Right lobe of liver (tissue), 6 donors: ENCODE results near the gene TRMT6. TPM values are rescaled to one million over a fixed set of nuclear protein-coding genes. Genes with fewer than 3 reads are reported as not detected.
A peak's percentile ranks its signal among the peaks of the same experiment; 100 is the strongest.

Experiments
- ATAC-seq, 4 donors: fragments of 200-7000 bp; cut with Tn5 transposase; one replicate each; pipeline ENCODE4 v1.9.1; 2020; ENCODE audit warnings: mild to moderate bottlenecking in 4 of 4, moderate library complexity in 4 of 4
- DNase-seq, 3 donors: peaks; one replicate each; pipeline ENCODE4 v3.0.0-alpha.2; 2020
- H3K27ac ChIP-seq, 3 donors: fragments of 200-600 bp; one replicate each; pipeline ENCODE4 v1.8.0; 2022
- H3K27me3 ChIP-seq, 2 donors: fragments of 200-600 bp; one replicate each; pipeline ENCODE4 v1.8.0; 2022
- H3K36me3 ChIP-seq, 4 donors: fragments of 200-600 bp; sonication (generic) in 1 of 4; one replicate each; pipeline versions ENCODE4 v1.5.1 to v1.8.0; 2017 to 2022; ENCODE audit warnings: control low read depth in 1 of 4
- H3K4me1 ChIP-seq, 4 donors: fragments of 200-600 bp; sonication (generic) in 1 of 4; one replicate each; pipeline versions ENCODE4 v1.5.1 to v1.8.0; 2017 to 2022; ENCODE audit warnings: control low read depth in 1 of 4
- H3K4me3 ChIP-seq, 3 donors: fragments of 200-600 bp; one replicate each; pipeline ENCODE4 v1.8.0; 2022
- H3K9me3 ChIP-seq, 4 donors: fragments of 200-600 bp; sonication (generic) in 1 of 4; one replicate each; pipeline versions ENCODE4 v1.5.1 to v1.8.0; 2017 to 2022; ENCODE audit warnings: control low read depth in 1 of 4
- POLR2A ChIP-seq: fragments of 450-650 bp; IDR thresholded peaks from one replicate; pipeline ENCODE4 v1.6.1; 2017; ENCODE audit warnings: antibody characterized with exemption, mild to moderate bottlenecking
- WGBS: methylation state at CpG from one replicate; pipeline ENCODE4 v1.1.6; 2018; ENCODE audit warnings: low coverage, low lambda C conversion rate; ENCODE audit not compliant: insufficient coverage; ENCODE audit errors: missing lambda C conversion rate; 5-methylcytosine and 5-hydroxymethylcytosine counted together
- intact Hi-C, 2 donors: fragments of 100-400 bp; cut with DNase I; formaldehyde crosslinking; loops; one replicate each; pipeline versions ENCODE4 v1.11.2 to v1.14.1; 2022
- total RNA-seq, 6 experiments: library from RNA; depleted of rRNA in 2 of 6; stranded (reverse); fragments of >200 nt in 2 of 6; fragmentation: NEBNext Ultra II Directional in 3 of 6; extraction: Animal tissue kit (Norgen Biotek cat#: 25700) in 3 of 6; gene quantifications; one replicate each; pipeline versions ENCODE4 v1.1.0 to v1.2.4, GENCODE V29; 2016 to 2023
- TF ChIP-seq, protein P1 (sequence below), 4 donors: fragments of 200-600 bp in 3 of 4; fragments of 450-650 bp in 1 of 4; IDR thresholded peaks; one replicate each; pipeline versions ENCODE4 v1.5.1 to v1.8.0; 2016 to 2022; ENCODE audit warnings: antibody characterized with exemption in 4 of 4, mild to moderate bottlenecking in 2 of 4
- donor health status: DM: no; HTN: yes; CAD: no.
- donor health status: DM: no; HTN: no; CAD: no.
- donor health status: DM: no; HTN: no; CAD: no.
- donor health status: DM: no; HTN: yes; CAD: no.
- donor health status: DM: no; HTN: yes; CAD: no.

Gene TRMT6
- total RNA-seq, 6 experiments from 2014 or later, result 2.8 to 5.8 (median 4.3) TPM

DNA sequence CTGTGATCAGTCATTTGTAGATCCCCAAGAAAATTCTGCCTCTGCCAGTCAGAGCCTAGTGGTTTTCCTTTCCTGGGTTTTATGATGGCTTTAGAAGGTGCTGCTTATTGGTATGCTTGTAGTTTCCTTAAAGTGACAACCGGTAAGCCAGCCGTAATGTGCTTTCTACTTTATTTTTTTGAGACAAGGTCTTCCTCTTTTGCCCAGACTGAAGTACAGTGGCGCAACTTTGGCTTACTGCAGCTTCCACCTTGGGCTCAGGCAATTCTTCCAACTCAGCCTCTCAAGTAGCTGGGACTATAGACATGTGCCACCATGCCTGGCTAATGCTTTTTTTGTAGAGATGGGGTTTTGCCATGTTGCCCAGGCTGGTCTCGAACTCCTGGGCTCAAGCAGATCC lies 23.6 kb upstream of the TRMT6 start:
- intact Hi-C loops, result no loop called here
- Histone ChIP-seq H3K27me3 (no peaks in the 10 kb centered on the region), H3K4me1 (no peaks in the 10 kb centered on the region), H3K4me3 (no peak overlapping the region), H3K27ac (no peak overlapping the region), H3K9me3 (no peaks in the 10 kb centered on the region), H3K36me3 (no peaks in the 10 kb centered on the region)
- TF ChIP-seq, protein P1, sequence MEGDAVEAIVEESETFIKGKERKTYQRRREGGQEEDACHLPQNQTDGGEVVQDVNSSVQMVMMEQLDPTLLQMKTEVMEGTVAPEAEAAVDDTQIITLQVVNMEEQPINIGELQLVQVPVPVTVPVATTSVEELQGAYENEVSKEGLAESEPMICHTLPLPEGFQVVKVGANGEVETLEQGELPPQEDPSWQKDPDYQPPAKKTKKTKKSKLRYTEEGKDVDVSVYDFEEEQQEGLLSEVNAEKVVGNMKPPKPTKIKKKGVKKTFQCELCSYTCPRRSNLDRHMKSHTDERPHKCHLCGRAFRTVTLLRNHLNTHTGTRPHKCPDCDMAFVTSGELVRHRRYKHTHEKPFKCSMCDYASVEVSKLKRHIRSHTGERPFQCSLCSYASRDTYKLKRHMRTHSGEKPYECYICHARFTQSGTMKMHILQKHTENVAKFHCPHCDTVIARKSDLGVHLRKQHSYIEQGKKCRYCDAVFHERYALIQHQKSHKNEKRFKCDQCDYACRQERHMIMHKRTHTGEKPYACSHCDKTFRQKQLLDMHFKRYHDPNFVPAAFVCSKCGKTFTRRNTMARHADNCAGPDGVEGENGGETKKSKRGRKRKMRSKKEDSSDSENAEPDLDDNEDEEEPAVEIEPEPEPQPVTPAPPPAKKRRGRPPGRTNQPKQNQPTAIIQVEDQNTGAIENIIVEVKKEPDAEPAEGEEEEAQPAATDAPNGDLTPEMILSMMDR (IDR thresholded peaks at IDR 0.05), result no peak
- TF ChIP-seq POLR2A, result no peak
- no peak for ATAC-seq
- no peak for DNase-seq
- 69% methylated on average over 3 of the region's 4 CpGs for WGBS

DNA sequence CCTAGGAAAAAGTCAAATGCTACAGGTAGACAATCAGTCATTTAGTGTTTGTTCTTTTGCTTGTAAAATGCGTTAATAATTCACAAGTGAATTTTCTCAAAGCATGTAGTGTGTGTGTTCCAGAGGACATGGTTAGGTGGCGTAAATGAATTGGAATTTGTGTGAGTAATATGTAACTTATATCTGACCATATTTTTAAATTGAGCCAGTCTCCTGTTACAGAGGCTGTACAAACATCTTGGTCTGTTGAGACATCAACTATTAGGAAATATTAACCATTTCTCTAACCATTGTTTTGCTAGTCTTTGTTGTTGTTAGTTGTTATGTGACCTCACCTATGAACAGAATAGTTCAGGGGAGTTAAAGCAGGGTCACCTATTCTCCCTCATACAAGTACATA lies 22.8 kb upstream of the TRMT6 start:
- no peak for TF ChIP-seq POLR2A
- TF ChIP-seq, protein P1 (IDR thresholded peaks at IDR 0.05), result no peak
- H3K4me3 ChIP-seq, result no peak overlapping the region
- H3K27ac ChIP-seq, result no peak overlapping the region
- H3K27me3 ChIP-seq, result no peaks in the 10 kb centered on the region
- H3K36me3 ChIP-seq, result no peaks in the 10 kb centered on the region
- no peaks in the 10 kb centered on the region for H3K4me1 ChIP-seq
- 48% methylated on average over 2 of the region's 2 CpGs for WGBS
- H3K9me3 ChIP-seq, result no peaks in the 10 kb centered on the region
- intact Hi-C loops, result no loop called here
- peak in 1 of 4 donors; percentile 26 for ATAC-seq
- DNase-seq, result no peak

DNA sequence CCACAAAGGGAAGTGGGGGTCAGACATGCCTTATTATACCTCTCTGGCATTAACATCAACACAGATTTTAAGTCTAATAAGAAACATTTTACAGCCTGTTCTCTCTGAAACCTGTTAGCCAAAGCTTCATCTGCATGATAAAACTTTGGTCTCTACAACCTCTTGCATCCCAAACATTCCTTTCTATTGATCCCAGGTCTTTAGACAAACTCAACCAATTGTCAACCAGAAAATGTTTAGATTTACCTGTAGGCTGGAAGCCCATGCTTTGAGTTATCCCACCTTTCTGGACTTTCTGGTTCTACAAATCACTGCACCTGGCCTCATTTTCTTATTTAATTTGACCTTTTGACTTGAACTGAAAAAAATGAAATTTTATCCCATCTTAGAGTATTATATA lies 20.9 kb upstream of the TRMT6 start:
- Histone ChIP-seq H3K9me3 (no peaks in the 10 kb centered on the region), H3K36me3 (peaks cover 0 to 7% (median 3%) of the 10 kb centered on the region in 4 donors), H3K4me1 (no peaks in the 10 kb centered on the region), H3K4me3 (no peak overlapping the region), H3K27me3 (no peaks in the 10 kb centered on the region), H3K27ac (no peak overlapping the region)
- ATAC-seq, result no peak
- intact Hi-C loops, result no loop called here
- no peak for DNase-seq
- TF ChIP-seq, protein P1 (IDR thresholded peaks at IDR 0.05), result no peak
- no peak for TF ChIP-seq POLR2A

DNA sequence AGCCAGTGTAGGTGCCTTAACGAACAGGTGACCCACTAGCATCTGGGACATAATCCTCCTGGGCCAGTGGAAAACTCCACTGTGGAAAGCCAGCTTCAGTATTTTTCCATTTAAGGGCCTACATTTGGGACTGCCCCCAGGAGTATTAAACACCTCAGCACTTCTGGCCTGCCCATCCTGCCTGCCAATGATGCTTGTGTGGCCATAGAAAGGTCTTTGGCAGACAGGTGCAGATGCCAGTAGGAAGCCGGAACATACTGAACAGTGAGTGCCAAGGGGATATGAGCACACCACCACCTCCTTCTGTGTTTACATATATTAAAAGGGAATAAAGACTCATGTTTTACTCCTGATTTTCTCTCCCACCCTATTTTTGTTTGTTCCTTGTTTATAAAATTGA lies 20.0 kb upstream of the TRMT6 start:
- 100% methylated on average over 1 of the region's 2 CpGs for WGBS
- H3K27ac ChIP-seq, result no peak overlapping the region
- intact Hi-C loops, result no loop called here
- DNase-seq (no peak), ATAC-seq (peak in 1 of 4 donors; percentile 29)
- H3K9me3 ChIP-seq, result no peaks in the 10 kb centered on the region
- no peak overlapping the region for H3K4me3 ChIP-seq
- peaks cover 0 to 7% (median 3%) of the 10 kb centered on the region in 4 donors for H3K36me3 ChIP-seq
- H3K4me1 ChIP-seq, result no peaks in the 10 kb centered on the region
- TF ChIP-seq, protein P1 (IDR thresholded peaks at IDR 0.05), result no peak
- TF ChIP-seq POLR2A, result no peak
- no peaks in the 10 kb centered on the region for H3K27me3 ChIP-seq

DNA sequence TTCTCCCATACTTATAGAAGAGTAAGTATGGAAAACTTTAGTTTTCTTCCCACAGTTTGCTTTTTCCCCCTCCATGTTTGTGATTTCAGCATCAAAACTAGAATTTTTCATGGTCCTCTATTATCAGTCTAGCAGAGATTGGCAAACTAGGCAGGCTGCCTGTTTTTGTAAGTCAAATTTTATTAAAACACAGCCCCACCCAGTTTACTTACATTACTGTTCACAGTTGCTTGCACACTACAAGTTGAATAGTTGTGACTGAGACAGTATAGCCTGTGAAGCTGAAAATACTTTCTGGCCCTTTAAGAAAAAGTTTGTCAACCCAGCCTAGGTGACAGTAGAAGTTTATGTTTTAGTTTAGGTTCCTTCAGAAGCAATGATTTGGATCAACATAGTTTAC lies 19.6 kb upstream of the TRMT6 start:
- ATAC-seq (no peak), DNase-seq (no peak)
- H3K9me3 ChIP-seq, result no peaks in the 10 kb centered on the region
- H3K27ac ChIP-seq, result no peak overlapping the region
- intact Hi-C loops, result no loop called here
- no peak overlapping the region for H3K4me3 ChIP-seq
- no peak for TF ChIP-seq POLR2A
- TF ChIP-seq, protein P1 (IDR thresholded peaks at IDR 0.05), result no peak
- H3K36me3 ChIP-seq, result peaks cover 0 to 7% (median 3%) of the 10 kb centered on the region in 4 donors
- H3K27me3 ChIP-seq, result no peaks in the 10 kb centered on the region
- no peaks in the 10 kb centered on the region for H3K4me1 ChIP-seq
